HG03159 (cell line): ENCODE results near the gene KCNH1.
A peak's percentile ranks its signal among the peaks of the same experiment; 100 is the strongest.
"Not testable (repeated sequence)": the region's sequence is repeated elsewhere in the genome, so short reads cannot be mapped to it uniquely, and the experiment has no call there.

ENCODE experiments used
- ATAC-seq: cut with Tn5 transposase; IDR thresholded peaks from one replicate; pipeline ENCODE4 v1.9.1; 2021; ENCODE audit warnings: mild to moderate bottlenecking, moderate library complexity; ENCODE audit not compliant: unreplicated experiment

The KCNH1 gene

GRCh38 chr1:210692796-210693195 is 441.2 kb downstream of the KCNH1 start:
- peak; percentile 49 for ATAC-seq

GRCh38 chr1:210691039-210691610 is 442.8 kb downstream of the KCNH1 start:
- no peak for ATAC-seq

DNA sequence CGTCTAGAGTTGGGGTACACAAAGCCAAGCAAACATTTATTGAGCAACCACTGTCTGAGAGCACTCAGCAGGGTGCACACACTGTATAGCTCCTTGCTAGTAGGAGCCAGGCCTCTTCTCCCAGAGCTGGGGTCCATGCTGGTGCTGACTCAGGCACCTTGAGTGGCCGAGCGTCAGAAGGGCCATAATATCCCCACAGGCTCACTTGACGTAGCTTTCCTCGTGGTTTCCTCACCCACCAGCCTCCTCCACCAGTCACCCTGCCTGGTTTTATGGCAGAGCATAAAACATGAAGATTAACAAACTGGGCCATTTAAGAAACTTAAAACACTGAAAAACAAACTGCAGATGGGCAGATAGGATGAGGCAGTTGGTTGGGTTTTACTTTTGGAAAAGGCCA is 443.7 kb downstream of the KCNH1 start:
- ATAC-seq: no peak

DNA sequence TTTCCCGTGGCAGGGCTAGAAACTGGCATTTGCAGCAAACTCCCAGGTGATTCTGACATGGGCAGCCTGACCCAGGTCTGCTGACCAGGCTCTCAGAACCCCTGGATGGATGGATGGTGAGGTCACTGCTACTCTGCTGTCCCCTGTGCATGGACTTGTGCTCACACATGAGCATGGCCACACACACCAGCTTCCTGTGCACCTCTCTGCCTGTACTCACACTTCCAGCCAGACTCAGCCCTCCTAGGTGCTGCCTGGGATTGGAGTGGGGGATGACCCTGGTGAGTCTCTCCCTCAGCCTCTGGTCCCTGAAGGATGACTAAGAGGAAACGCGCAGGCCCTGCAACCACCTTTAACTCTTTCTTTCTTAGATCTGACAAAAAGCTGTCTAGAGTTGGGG is 444.1 kb downstream of the KCNH1 start:
- no peak for ATAC-seq

- no peak for ATAC-seq
Measured at GRCh38 chr1:210688512-210689234, 445.3 kb downstream of the KCNH1 start.

DNA sequence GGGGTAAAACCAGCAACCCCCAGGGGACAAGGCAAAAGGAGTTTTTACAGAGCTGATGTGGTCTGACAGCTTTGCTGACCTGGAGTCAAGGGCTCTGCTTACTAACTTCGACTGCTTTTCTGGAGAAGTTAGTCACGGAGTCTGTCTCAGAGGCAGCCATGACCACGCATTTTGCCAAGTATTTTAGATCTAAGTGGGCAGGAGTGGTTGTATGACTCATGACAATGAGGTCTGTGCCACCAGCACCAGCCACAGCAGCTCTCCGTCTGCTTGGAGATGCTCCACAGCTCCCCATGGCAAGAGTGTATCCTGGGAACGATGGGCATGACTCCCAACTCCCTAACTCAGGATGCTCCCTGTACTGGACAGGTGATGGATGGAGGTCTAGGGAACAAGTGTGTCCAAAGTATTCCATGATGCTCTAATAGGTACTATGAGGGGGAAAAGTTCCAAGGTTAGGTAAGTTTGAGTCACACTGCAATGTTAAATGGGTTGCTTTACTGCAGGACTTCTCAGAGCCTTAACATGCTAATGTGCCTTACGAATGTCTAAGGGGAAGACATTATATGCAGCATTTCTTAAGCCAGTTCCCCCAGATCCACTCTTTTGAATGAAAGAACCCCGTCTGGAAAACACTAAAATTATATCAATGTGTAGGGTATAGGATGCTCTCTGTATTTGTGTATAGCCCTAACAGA is 446.2 kb downstream of the KCNH1 start:
- ATAC-seq: no peak

GRCh38 chr1:210686841-210687240 is 447.1 kb downstream of the KCNH1 start:
- ATAC-seq: no peak

DNA sequence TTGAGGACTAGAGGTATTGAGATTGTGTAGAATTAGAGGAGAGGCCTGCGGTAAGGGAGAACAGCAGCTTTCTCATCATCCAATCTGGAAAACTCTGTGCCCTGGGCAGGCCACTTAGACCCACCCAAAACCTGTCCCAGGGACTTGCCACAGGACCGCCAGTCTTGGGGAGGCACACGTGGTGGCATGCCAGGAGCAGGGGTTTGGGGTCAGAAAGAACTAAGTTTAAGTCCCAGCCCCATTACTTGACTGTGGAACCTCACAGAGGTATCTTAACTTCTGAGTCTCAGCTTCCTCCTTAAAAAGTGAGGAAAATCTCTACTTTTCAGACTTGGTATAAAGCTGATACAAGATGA is 448.7 kb downstream of the KCNH1 start:
- ATAC-seq: no peak

DNA sequence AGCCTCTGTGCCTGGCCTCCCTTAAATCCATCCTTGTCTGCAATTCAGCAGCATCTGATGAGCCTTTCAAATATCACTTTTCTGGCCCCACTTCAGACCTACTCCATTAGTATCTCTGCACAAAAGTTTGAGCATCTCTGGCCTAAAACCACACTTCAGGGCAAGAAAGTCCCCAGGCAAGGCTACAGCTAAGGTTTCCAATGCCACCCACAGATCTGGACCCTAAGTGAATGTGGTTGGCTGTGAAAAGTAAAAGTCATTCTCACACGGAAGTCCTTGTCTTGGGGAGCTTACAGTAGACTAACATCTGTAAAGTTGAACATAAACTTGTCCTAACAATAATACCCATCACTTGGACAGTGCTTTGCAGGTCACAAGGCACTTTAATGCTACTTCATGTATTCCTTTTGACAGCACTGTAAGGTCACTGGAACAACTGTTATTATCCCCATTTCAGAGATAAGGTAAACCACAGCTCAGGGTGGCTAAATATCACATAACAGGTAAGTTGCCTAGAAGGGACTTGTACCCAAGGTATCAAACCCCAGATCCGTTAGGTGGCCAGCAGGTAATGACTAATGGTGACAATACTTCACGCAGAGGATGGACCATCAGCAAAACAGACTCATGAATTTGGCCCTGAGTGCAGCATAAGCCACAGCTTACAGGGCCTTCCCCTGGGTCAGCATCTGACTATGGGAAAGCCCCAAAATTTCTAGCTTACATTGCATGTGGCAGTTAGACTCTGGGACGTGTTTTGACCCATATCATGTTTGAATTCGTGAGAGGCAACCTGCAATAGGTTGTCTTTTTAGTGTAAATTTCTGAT is 449.3 kb downstream of the KCNH1 start:
- peak; percentile 86 for ATAC-seq

DNA sequence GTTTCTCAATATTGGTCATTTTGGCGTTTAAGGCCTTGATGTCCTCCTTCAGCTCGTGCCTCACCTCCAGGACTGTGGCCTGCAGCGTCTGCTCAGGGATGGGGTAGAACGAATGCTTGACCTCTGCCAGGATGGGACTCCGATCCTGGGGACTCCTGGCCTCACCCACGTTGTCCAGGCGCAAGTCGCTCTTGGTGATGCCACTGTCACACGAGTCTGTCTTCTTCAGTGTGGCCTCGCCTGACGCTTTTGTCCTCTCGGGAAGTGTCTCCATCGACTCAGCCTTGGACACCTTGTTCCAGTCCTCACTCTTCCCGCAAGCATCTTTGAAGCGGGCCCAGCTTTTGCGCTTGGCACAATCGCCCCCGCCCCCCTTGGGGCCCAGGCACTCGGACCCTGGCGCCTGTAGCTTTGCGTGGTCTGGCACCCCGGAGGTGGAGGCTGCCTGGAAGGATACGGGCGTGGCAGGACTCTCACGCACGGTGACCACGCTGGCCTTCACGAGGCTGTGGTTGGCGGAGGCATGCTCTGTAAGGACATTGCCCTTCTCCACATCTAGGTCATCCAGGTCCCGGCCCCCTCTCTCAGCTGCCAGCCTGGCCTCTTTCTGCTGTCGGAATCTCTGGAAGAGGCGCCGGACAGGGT is 450.4 kb downstream of the KCNH1 start:
- no peak for ATAC-seq

DNA sequence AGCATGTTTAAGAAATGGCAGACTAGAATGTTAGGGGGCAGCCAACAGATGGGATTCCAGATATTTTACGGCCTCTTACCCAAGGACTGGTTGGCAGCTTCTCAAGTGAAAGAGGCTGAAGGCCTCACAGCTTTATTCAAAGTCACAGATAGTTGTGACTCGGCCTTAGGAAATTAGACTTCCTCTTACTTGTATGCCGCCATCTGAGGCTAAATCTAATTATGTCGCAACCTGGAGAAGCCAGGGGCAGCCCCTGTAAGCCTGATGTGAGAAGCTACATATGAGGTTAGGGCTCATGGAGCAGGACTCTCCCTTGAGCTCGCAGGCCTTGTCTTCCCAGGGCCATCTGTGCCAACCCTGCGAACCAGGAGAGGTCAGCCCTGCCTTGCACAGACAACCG is 452.8 kb downstream of the KCNH1 start:
- ATAC-seq: no peak

GRCh38 chr1:210678306-210678705 is 455.6 kb downstream of the KCNH1 start:
- ATAC-seq: no peak

GRCh38 chr1:210677533-210677932 is 456.4 kb downstream of the KCNH1 start:
- ATAC-seq: peak; percentile 73

DNA sequence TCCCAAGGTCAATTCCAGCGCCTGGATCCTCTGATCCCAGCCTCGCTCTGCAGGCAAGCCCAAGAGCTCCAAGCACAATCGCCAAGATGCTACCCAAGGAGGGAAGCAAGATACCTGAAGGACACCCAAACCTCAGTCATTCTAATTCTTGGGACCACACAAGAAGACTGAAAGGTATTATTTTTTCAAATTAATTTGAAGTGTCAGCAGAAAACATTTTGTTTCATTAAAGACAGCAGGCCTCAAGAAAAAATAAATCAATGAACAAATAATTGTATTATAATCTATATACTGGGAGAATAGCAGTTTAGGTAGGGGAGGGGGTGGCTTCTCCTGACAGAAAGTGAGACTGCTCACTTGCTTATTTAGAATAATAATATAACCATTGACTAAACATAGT is 457.4 kb downstream of the KCNH1 start:
- ATAC-seq: no peak

DNA sequence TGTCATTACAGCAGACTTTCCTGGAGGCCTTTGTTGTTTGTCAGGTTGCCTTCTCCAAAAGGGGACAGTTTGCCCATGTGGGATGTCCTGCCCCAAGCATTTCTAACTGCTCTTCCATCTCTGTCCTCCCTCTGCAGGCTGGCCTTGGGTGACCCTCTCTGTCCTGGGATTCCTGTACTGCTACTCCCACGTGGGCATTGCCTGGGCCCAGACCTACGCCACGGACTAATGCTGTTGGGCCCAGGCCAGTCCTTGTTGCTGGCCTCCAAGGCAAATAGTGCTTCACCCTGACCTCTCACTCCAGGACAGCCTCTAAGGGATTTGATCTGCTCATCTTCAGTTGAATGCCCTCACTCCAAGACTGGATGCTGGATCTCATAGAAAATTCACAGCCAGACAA is 459.8 kb downstream of the KCNH1 start:
- ATAC-seq: no peak

DNA sequence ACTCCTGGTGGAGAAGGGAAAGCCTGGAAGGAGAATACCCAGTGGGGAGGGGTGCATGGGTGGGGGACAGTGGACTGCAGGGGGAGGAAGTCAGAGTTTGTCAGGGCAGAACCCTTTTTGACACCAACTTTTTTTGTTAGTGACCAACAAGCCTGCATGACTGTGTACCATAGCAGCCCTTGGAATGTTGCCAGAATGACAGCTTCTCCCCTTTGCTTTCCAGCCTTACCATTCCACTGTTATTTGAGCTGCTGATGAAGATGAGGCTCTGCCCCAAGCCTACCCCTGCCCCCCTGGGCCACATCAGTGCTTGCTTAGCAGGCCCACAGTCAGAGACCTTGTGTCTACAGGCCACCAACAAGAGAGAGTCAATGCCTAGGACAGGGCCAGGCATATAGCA is 464.0 kb downstream of the KCNH1 start:
- ATAC-seq: no peak

GRCh38 chr1:210663730-210664573 is 470.0 kb downstream of the KCNH1 start:
- no peak for ATAC-seq

DNA sequence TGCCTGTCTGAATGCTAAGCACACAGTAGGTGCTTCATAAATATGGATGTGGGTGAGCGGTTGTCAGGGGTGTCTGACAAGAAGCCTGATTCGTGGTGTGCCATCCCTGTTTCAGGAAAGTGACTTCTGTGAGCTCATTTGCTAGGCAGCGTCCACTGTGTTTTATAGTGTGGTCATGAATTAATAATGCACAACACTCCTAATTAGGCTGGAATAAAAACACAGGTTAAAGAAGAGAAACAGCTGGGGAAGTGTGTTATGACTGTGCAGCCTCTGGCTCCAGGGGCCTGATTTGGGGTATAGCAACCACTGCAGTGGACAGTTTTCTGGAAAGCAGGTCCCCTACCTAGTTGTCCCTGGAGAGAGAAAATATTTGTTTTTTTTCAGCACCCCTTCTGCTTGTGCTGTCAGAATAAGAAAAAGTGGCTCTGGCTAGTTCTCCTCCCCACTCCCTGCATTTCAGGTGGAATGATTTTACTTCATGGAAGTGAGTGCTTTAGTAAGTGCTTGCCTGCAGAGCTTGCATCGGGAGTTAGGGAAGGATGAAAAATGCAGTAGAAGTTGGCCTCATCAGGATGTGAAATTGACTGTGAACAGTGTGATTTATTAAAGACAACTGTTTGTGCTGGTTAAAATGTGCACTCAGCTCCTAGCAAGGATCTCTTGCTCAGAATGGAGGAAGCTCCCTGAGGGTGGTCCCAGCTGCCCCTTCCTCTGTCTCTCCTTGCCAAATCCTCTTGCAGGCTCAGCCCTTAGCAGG is 471.5 kb downstream of the KCNH1 start:
- ATAC-seq: no peak

- not testable (repeated sequence) for ATAC-seq
Measured at GRCh38 chr1:210661520-210661919, 472.4 kb downstream of the KCNH1 start.
